ENCODE measurements around the gene PARP16.

Gene PARP16

DNA sequence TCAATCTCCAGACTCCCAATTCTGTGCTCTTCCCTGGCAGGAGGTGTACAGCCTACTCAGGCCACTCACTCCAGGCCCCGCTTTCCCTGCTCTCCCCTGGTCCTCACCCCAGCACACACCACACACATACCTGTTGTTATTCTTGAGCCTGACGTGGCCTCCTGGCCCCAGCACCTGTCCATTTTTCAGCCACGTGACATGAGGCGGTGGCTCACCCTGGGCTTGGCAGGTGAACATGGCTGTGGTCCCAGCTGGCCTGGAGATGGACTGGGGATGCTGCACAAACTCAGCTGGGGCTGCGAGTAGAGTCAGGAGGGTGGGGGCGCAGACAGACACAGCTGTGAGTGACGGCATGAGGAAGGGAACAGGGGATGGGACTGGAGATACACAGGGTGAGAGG, 45.1 kb upstream of the PARP16 start:
- TF ChIP-seq, protein P1, sequence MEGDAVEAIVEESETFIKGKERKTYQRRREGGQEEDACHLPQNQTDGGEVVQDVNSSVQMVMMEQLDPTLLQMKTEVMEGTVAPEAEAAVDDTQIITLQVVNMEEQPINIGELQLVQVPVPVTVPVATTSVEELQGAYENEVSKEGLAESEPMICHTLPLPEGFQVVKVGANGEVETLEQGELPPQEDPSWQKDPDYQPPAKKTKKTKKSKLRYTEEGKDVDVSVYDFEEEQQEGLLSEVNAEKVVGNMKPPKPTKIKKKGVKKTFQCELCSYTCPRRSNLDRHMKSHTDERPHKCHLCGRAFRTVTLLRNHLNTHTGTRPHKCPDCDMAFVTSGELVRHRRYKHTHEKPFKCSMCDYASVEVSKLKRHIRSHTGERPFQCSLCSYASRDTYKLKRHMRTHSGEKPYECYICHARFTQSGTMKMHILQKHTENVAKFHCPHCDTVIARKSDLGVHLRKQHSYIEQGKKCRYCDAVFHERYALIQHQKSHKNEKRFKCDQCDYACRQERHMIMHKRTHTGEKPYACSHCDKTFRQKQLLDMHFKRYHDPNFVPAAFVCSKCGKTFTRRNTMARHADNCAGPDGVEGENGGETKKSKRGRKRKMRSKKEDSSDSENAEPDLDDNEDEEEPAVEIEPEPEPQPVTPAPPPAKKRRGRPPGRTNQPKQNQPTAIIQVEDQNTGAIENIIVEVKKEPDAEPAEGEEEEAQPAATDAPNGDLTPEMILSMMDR (IDR thresholded peaks at IDR 0.05) = no peak

DNA sequence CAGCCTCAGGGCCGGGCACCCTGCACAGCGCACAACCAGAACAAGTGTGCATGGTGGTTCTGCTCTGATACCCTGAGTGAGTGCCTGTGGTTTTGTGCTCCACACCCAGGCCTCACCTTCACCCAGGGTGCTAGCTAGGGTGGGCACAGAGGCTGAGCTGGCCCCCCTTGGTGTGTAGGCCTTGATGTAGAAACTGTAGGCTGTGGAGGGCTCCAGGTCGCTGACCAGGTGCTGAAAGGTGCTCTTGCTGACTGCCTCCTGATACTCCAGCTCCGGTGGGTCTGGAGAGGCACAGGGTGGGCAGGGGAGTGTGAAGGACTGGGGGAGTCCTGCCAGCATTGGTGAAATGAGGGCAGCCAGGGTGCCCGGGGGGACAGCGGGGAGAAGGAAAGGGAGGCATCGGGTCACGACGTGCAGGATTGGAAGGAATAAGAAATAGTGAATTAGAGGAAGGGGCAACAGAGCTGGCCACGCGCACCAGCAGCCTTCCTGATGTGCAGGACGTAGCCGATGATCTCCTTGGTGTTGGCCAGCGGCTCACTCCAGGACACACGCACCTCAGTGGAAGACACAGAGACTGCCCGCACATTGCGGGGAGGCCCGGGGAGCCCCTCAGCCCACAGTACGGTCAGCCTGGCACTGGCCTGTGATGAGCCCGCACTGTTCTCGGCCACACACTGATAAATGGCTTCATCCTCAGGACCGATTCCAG, 44.4 kb upstream of the PARP16 start:
- TF ChIP-seq, protein P1 (IDR thresholded peaks at IDR 0.05) = no peak

DNA sequence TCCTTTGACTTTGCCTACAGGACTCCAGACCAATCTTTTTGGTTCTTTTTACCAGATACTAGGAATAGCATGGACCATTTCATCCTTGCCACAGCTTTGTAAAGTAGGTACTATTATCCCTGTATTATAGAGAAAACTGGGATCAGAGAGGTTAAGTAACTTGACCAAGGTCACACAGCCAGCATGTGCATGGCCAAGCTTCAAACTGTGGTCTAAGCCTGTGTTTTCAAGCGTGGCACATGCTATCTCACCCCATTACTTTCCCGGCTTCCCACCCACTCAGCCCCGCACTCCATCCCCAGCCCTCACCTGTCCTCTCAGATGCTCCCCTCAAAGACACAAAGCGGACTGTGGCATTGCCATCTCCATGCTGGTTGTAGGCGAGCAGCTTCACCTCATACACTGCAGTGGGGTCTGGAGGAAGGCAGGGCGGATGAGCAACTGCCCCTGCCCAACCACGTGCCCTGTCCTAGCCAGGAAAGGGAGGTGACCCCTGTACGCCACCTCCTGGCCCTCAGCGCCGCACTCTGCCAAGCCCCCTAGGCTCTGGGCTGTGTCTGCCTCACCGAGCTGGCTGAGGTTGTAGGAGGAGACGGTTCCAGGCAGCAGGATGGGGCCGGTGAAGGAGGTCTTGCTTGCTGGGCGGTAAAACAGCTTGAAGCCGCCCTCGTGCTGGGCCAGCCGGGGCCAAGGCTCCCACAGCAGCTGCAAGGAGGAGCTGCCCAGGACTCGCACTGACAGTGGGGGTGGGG, 43.5 kb upstream of the PARP16 start:
- TF ChIP-seq, protein P1 (IDR thresholded peaks at IDR 0.05) = no peak

DNA sequence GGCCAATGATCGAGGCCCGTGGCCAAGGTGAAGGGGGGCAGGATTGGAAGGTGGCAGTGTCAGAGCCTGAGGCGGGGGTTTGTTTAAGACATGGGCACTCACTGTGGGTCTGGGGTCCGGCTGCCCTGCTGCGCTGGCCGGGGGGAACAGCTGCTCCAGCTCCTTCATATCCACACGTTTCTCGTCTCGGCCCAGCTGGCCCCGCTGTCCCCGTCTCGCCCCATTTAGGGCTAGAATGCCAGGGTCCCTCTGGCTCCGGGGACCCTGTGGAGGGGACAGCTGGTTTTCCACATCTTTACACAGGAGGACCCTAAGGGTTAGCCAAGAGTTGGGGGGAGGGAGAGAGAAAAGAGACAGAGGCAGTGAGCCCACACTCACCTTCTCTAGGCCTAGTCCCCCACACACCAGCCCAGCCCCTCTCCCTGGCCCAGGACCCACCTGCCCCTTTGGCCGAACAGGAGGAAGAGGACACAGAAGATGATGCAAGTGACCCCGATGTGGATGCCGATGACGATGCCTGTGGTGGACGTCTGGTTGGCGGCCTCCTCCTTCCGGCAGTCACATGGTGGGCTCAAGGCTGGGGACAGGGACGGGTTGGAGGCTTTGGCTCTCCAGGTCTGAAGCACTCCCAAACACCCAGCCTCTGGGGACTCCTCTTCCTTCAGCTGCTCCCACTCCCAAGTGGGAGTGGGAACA, 42.8 kb upstream of the PARP16 start:
- TF ChIP-seq, protein P1 (IDR thresholded peaks at IDR 0.05) = no peak

DNA sequence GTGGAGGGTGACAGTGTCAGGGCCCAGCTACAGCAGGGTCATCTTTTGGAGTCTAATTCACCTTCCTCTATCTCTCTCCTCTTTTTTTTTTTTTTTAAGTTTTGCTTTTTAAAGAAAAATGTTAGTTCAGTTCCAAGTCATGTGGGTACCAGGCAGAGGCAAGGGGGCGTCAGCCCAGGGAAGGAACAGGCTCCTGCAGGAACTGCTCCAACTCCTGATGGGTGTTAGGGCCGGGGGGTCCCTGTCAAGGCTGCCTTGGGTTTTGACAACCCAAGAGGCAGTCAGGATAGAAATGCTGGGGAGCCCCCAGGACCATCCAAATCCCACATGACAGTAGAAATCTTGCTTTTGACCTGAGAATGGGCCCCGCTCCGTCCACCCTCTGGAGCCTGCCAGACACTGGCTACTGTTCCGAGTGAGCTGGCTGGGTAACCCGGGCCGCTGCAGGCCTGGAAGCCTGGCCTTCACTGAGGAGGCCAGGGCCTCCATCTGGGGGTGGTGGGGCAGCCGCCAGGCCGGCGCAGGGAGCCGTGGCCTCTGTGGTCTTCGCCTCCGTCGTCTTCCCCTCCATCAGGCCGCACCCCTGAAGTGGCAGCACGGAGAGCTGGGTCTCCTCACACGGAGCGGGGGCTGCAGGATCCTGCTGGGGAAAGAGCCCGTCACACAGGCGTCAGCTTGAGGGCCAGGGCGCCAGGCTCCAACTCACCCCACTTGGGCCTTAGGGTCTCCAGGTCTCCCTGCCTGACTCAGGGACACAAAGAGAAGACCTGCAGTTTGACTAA, 42.0 kb upstream of the PARP16 start:
- TF ChIP-seq, protein P1 (IDR thresholded peaks at IDR 0.05) = no peak

DNA sequence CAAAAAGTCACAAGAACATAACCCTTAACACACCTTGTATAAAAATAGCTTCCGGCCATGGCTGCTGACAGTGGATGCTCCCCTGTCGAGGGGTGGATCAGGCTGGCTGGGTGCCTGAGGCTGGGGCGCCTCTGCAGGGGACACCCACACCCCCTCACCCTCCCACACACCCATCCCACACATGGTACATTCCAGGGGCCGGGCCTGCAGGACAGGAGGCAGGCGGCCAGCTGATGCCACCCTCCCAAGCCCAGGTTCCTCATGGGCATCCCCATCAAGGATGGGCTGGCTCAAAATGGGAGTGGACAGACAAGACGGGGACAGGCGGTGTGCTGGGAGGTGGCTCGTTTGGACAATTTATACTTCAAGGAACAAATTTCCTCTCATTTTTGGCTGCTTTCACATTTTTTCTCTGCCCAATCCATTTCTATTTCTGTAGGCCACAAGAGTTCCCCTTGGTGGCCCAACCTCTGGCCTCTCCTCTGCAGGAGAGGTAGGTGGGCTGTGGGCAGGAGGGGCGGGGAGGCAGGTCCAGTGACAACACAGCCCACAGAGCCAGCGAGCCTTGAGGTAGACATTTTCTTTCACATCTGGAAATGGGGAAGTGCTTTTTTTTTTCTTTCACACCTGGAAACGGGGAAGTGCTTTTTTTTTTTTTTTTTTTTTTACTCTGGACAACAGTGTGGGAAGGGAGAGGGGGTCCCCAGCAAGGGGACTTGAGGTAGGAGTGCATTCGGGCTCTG, 41.1 kb upstream of the PARP16 start:
- TF ChIP-seq, protein P1 (IDR thresholded peaks at IDR 0.05) = no peak
